WI38 (cell line): ENCODE measurements around the gene STXBP5.

Experiments
- H3K4me3 ChIP-seq: 2 replicates; pipeline ENCODE4 v1.5.1; 2011; ENCODE audit warnings: low read depth, mild to moderate bottlenecking, control low read depth, low read length
- CTCF ChIP-seq: IDR thresholded peaks from 2 replicates; pipeline ENCODE4 v1.5.1; 2012; ENCODE audit warnings: low read depth, mild to moderate bottlenecking, control low read depth, low read length

Gene STXBP5

DNA sequence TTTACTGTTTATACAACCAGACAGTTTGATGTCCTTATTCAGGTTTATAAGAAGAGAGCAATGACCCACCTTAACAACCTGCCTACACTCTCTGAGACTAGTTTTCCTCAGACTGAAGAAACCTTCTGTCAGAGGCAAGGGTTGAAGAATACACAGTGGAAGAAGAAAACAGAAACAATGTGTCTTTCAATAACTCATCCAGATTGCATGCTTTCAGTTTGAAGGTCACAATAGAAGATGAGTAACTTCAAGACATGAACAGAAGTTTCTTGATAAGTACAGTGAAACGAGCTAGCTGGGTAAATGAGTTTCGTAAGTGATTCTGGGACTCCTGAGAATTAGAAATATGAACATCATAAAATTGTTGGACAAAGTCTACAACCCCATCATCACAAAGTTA lies 141.7 kb downstream of the STXBP5 start:
- H3K4me3 ChIP-seq, result no peak overlapping the region
- no peak for TF ChIP-seq CTCF

DNA sequence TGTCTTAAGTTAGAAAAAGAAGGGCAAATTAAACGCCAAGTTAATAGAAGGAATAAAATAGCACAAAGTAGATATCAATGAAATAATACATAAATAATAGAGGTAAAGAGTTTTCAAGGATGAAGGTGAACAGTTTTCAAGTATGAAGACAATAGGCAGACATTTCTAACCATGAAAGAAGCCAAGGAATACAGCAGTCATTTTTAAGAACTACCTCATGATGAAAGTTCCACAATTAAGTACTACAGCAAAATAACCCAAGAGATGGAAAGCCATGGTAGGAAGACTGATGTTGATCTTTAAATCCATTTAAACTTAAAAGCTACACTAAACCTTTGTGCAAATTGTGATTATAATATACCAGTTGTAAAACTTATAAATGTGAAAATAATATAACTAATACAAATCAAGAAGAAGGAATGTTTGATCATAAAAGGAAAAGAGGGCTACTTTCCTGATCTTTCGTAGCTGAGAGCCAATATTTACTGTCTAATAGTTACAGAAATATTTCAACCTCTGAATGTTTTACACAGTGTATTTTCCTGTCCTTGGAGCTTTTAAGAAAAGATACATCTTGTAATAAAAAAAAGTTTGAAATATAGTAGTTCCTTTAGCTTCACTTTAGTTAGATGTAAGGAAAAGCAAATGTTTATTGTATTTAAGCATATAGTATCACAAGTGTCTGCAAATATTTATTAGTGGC lies 143.1 kb downstream of the STXBP5 start:
- no peak for TF ChIP-seq CTCF
- no peak overlapping the region for H3K4me3 ChIP-seq

GRCh38 chr6:147347882-147348575 lies 143.8 kb downstream of the STXBP5 start:
- H3K4me3 ChIP-seq, result no peak overlapping the region
- TF ChIP-seq CTCF, result no peak

GRCh38 chr6:147361311-147361981 lies 157.2 kb downstream of the STXBP5 start:
- no peak for TF ChIP-seq CTCF
- H3K4me3 ChIP-seq, result no peak overlapping the region

DNA sequence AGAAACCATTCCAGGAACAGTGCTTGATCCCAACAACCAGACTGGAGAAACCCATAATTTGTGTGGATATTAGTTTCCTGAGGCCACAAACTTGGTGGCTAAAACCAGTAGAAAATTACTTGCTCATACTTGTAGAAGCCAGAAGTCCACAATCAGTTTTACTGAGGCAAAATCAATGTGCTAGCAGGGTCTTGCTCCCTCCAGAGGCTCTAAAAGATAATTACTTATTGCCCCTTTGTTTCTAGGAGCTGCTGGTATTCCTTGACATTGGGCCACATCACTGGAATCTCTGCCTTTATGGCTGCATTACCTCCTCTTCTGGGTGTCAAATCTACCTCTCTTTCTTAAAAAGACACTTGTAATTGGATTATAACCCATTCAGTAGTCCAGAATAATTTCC lies 162.1 kb downstream of the STXBP5 start:
- no peak for TF ChIP-seq CTCF
- no peak overlapping the region for H3K4me3 ChIP-seq

- no peak for TF ChIP-seq CTCF
- H3K4me3 ChIP-seq, result no peak overlapping the region
Measured at GRCh38 chr6:147371325-147371724, 167.1 kb downstream of the STXBP5 start.

DNA sequence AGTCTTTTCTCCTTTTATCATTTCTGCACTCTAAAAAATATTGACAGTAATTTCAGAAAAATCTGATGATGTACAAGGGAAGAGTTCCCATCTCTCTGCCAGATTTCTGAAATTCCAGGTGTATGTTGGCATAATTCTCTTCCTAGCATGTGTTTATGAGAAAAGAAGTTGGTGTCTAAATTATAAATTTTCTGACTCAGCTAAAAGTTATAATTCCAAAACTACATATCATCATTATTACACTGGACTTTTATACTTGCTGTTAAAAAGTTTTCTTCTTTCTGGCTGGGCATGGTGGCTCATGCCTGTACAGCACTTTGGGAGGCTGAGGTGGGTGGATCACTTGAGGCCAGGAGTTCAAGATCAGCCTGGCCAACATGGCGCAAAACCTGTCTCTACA lies 168.6 kb downstream of the STXBP5 start:
- TF ChIP-seq CTCF, result no peak
- H3K4me3 ChIP-seq, result no peak overlapping the region
